IPS-18c (cell line): ENCODE data around the gene ZFP3.
A peak's percentile ranks its signal among the peaks of the same experiment; 100 is the strongest.
"Not testable (repeated sequence)": the region's sequence is repeated elsewhere in the genome, so short reads cannot be mapped to it uniquely, and the experiment has no call there.

Source experiments
- H3K4me3 ChIP-seq: 2 replicates; pipeline ENCODE4 v1.7.0; 2013; ENCODE audit warnings: low read depth, mild to moderate bottlenecking, low read length, moderate library complexity; ENCODE audit not compliant: insufficient read depth
- H3K9me3 ChIP-seq: one replicate; pipeline ENCODE4 v1.6.1; 2013; ENCODE audit warnings: mild to moderate bottlenecking, low read length, moderate library complexity; ENCODE audit not compliant: control insufficient read depth, insufficient read depth

ZFP3 gene

DNA sequence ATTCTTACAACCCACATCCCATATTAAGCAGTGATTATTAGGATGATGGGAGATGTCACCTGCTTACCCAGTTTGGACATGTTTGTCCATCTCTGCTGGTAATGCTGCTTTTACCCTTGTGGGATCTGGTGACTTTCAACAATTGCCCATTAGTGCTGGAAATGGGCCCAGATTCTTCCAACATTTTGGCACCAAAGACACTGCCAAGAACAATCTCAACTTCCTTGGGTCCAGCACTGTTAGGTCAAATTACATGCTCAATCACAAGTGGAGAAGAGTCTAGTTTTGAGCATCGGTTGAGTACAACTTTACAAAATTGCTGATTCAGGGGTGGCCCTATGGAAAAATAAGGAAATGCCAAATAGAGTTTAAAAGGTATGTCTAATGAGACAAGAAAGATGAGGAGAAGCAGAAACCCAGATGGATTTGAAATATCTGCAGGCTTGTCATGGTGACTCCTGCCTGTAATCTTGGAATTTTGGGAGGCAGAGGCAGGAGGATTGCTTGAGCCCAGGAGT lies 13.0 kb upstream of the ZFP3 start:
- Histone ChIP-seq H3K9me3 (peaks cover 1% of the 10 kb centered on the region), H3K4me3 (no peak overlapping the region)

DNA sequence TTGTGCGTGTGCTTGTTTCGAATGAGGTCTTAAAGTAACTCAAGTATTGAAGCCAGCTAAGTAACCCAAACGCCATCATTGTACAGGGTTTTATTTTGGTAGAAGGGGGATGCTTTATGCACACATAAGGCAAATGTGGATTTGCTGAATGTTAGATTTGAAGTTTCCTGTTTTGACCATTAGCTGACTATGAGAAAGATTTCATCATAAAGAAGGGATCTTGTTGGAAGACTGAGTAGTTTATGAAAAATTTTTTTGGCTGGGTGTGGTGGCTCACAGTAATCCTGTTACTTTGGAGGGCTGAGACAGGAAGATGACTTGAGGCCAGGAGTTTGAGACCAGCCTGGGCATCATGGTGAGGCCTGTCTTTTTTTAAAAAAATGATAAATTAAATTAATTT lies 10.0 kb upstream of the ZFP3 start:
- Histone ChIP-seq H3K4me3 (no peak overlapping the region), H3K9me3 (peaks cover 3% of the 10 kb centered on the region)

GRCh38 chr17:5069724-5070123 lies 8.5 kb upstream of the ZFP3 start:
- Histone ChIP-seq H3K9me3 (peaks cover 3% of the 10 kb centered on the region), H3K4me3 (no peak overlapping the region)

DNA sequence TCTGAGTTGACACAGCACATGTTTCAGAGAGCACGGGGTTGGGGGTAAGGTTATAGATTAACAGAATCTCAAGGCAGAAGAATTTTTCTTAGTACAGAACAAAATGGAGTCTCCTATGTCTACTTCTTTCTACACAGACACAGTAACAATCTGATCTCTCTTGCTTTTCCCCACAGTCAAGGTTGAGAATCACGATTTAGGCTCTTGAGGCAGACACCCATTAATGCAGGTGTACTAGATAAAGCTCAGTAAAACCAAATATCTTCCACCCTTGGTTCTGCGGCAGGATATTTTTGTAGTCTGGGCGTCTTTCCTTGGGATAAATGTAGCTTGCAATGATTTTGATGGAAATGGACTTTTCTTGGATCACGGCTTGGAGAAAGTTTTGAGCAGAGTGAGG lies 2.8 kb upstream of the ZFP3 start:
- H3K4me3 ChIP-seq, H3K9me3 ChIP-seq: not testable (repeated sequence)

DNA sequence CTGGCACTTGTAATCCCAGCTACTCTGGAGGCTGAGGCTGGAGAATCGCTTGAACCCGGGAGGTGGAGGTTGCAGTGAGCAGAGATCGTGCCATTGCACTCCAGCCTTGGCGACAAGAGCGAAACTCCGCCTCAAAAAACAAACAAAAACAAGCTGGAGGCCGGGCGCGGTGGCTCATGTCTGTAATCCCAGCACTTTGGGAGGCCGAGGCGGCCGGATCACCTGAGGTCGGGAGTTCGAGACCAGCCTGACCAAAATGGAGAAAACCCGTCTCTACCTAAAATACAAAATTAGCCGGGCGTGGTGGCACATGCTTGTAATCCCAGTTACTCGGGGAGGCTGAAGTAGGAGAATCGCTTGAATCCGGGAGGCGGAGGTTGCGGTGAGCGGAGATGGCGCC lies 992 bp upstream of the ZFP3 start:
- not testable (repeated sequence) for H3K4me3 ChIP-seq, H3K9me3 ChIP-seq

GRCh38 chr17:5077781-5078105 lies 524 bp upstream of the ZFP3 start:
- H3K4me3 ChIP-seq: no peak overlapping the region

DNA sequence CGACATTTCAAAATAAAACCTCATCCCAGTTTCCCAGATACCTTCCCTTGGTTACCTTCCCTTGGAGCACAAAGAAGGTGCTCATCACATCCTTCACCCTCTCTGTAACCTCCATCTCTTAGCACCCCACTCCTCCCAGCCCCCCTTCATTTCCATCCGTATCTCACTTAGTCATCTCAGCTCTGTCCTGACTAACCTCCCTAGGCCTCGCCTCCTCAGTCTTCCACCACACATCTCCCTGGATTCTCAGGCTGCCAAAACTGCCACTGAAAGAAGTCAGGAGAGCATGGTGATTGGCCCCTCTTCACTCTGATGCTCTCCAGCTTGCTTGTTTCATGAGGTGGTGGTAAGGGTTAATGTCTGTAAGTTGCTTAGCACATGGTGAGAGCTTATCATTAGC lies 2.3 kb downstream of the ZFP3 start:
- no peak overlapping the region for H3K4me3 ChIP-seq

More at GRCh38 chr17:5077781-5078105, 524 bp upstream of the ZFP3 start:
- peaks cover 3% of the 10 kb centered on the region for H3K9me3 ChIP-seq

DNA sequence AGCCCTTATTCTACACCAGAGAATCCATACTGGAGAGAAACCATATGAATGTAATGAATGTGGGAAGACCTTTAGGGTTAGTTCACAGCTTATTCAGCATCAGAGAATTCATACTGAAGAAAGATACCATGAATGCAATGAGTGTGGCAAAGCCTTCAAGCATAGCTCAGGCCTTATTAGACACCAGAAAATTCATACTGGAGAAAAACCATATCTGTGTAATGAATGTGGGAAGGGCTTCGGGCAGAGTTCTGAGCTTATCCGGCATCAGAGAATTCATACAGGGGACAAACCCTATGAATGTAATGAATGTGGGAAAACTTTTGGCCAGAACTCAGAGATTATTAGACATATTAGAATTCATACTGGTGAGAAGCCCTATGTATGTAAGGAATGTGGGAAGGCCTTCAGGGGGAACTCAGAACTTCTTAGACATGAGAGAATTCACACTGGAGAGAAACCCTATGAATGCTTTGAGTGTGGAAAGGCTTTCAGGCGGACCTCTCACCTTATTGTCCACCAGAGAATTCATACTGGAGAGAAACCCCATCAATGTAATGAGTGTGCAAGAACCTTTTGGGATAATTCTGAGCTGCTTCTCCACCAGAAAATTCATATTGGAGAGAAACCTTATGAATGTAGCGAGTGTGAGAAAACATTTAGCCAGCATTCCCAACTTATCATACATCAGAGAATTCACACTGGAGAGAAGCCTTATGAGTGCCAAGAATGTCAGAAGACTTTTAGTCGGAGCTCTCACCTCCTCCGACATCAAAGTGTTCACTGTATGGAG lies 14.1 kb downstream of the ZFP3 start:
- no peak overlapping the region for H3K4me3 ChIP-seq
- H3K9me3 ChIP-seq: peaks cover 28% of the 10 kb centered on the region

More for the DNA sequence above, 2.3 kb downstream of the ZFP3 start:
- H3K9me3 ChIP-seq: peaks cover 3% of the 10 kb centered on the region

- peak overlapping the region; percentile 50 for H3K4me3 ChIP-seq
- peaks cover 24% of the 10 kb centered on the region for H3K9me3 ChIP-seq
Measured at GRCh38 chr17:5096731-5097100, 18.4 kb downstream of the ZFP3 start.

DNA sequence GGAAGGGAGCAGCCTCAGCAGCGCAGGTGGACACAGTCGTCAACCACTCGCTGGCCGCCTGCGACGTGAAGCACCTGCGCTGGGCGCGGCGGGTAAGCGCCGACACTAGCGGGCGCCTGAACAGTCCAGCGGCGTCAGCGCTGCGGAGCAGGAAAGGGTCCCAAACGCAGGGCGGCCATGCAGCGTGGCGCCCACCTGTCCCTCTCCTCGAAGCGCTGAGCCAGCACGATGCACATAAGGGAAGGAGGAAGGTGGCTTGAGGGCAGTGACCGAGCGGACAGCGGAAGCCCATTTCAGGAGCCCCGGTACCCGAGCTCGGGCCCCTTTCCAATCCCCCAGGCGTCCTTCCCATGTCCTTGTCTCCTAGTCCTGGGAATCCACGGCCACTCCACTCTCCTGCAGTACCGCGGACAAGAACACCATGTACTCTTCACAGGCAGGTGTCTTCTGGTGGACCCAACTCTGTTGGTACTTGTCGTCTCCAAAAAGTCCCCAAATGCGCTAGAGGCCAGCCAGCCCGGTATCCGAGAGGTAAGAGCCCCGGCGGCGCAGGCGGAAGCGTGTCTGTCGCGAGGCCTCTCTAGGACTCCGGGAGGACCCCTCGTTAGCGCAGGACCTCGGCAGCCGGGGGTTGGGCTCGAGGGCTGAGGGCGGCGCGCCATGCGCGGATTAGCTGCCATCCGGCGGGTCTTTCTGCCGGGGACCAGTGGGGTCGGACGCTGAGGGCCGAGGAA lies 19.0 kb downstream of the ZFP3 start:
- Histone ChIP-seq H3K9me3 (peaks cover 24% of the 10 kb centered on the region), H3K4me3 (peak overlapping the region; percentile 50)

- Histone ChIP-seq H3K4me3 (no peak overlapping the region), H3K9me3 (peaks cover 16% of the 10 kb centered on the region)
Measured at GRCh38 chr17:5099271-5099670, 21.0 kb downstream of the ZFP3 start.

DNA sequence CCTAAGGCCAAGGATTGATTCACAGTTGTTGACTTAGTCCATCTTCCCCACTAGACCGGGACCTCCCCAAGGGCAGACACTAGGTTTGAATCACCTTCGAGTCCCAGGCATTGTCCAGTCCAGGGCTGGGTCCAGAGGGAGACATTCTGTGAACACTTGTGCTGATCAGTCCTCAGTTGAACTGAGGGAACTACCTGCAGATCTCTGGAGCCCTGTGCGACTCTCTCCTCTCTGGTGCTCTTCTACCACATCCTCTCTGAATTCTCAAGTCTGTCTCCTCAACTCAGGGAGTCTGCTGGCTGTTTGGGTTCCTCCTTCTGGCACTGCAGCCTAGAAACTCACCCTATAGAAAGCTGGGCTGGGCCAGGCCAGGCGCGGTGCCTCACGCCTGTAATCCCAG lies 22.6 kb downstream of the ZFP3 start:
- Histone ChIP-seq H3K9me3 (peaks cover 10% of the 10 kb centered on the region), H3K4me3 (no peak overlapping the region)

GRCh38 chr17:5110816-5111215 lies 32.5 kb downstream of the ZFP3 start:
- H3K4me3 ChIP-seq: peak overlapping the region; percentile 77
- peaks cover 8% of the 10 kb centered on the region for H3K9me3 ChIP-seq

DNA sequence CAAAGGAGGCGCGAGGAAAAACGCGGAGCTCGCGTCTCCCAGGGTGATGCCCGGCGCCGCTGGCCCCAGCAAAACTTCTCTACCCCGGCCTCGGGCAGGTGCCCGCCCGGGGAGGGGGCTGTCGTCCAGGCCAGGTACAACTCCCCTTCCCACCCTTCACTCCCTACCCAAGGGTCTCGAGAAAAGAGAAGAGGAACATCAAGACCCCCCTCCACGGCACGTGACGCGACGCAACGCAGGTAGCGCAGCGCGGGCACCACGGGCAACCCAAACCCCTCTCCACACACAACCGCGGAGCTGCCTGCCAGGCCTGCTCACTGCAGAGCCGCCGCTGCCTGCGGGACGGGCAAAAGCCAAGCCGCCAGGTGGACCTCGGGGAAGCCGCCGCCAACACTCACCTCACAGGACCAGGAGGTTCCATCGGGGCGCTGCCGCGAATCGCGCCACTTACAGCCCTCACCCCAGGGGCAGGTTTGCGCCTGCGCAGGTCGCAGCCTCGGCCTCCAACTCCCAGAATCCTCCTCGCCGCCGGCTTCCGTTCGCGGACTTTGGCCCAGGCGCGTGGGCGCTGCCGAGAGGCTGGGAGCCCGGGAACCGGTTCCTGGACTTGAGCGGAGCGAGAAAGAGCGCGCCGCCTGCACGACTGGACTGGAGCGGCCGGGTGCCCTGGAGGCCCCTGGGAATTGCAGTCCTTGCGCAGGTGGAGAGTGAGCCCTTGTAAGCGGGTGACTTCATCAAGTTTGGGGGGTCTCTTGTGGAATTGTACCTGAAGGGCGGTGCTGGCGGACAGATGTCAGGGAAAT lies 33.3 kb downstream of the ZFP3 start, which contains the start of gene ZNF232:
Gene ZNF232 (minus strand): TSS at position 477 of the 803 bp plus-strand sequence. CDS start 56 bp downstream, at position 421.
- Histone ChIP-seq H3K9me3 (peaks cover 8% of the 10 kb centered on the region), H3K4me3 (peak within 1 kb of the TSS; percentile 77)

GRCh38 chr17:5115673-5116651 lies 37.7 kb downstream of the ZFP3 start, which contains the start of gene USP6:
Gene USP6 (plus strand): TSS chr17:5116032. CDS start chr17:5130368, 14,336 bp downstream.
- H3K9me3 ChIP-seq: peaks cover 6% of the 10 kb centered on the region

DNA sequence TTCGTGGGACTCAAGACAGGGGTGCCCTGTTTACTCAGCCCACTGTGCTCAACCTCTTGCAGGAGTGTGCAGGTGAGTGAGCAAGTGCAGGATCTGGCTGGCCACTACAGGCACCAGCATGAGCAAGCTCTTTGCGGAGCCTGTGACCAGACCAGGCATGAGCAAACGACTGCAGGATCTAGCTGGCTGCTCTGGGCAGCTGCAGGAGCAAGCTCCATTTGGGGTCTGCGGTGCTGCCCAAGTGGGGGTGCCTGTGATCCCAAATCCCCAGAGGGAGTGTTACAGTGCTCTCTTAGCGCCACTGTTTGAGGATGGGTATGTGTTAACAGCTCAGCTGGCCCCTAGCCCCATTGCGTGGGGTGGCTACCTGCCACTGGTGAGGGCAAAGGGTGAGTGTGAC lies 40.0 kb downstream of the ZFP3 start:
- H3K9me3 ChIP-seq: peaks cover 6% of the 10 kb centered on the region
- H3K4me3 ChIP-seq: no peak overlapping the region

More at GRCh38 chr17:5115673-5116651, 37.7 kb downstream of the ZFP3 start, which contains the start of gene USP6:
- H3K4me3 ChIP-seq: no peak within 1 kb of the TSS
